K562 (cell line): ENCODE results near the gene JMJD1C. TPM values are rescaled to one million over a fixed set of nuclear protein-coding genes. Genes with fewer than 3 reads are reported as not detected.

Experiments
- ATAC-seq: fragments of 200-7000 bp; cut with Tn5 transposase; 3 replicates; pipeline ENCODE4 v1.9.1; 2020; ENCODE audit warnings: moderate library complexity
- BruUV-seq: library from RNA; stranded (reverse); fragments of 400-500 nt; replicated peaks from 2 replicates; lab custom pipeline; 2021; lab: Mats Ljungman, UMichigan
- CTCF ChIA-PET: fragments of 300-600 bp; formaldehyde crosslinking; extraction: SDS; loops from one replicate; lab custom pipeline; 2021; ENCODE audit warnings: low intra/inter-chr PET ratio; lab: Yijun Ruan, JAX
- POLR2A ChIA-PET: fragments of 300-600, 350-650 bp; sonication (Branson Sonifier 250); formaldehyde crosslinking; extraction: SDS; loops from one replicate; lab custom pipeline; 2021; ENCODE audit warnings: antibody characterized with exemption, inconsistent platforms; lab: Yijun Ruan, JAX
- DNase-seq, 4 experiments: peaks; one replicate each; pipeline versions ENCODE4 v3.0.0 to v3.0.0-alpha.2; 2011 to 2018; ENCODE audit warnings: low spot score in 3 of 4, mixed read lengths in 3 of 4; ENCODE audit errors: extremely low read depth in 1 of 4
- FAIRE-seq: peaks from 2 replicates; lab custom pipeline; 2011; peaks lifted over from hg19 to GRCh38; lab: Jason Lieb, UNC
- H2AFZ ChIP-seq: 2 replicates; pipeline ENCODE4 v1.6.0; 2011; ENCODE audit warnings: low read depth, low read length, control low read depth, inconsistent platforms
- H3K27ac ChIP-seq: fragments of 200-600 bp; 3 replicates; pipeline ENCODE4 v1.8.0; 2011; ENCODE audit warnings: low read depth, mild to moderate bottlenecking, control low read depth, inconsistent platforms, low read length, moderate library complexity, mixed read lengths; ENCODE audit errors: extremely low read depth
- H3K27me3 ChIP-seq, 2 experiments: fragments of 300-600 bp in 1 of 2; 2 replicates in 1 of 2; 3 replicates in 1 of 2; pipeline versions ENCODE4 v1.6.0 to v1.8.0; 2011; ENCODE audit warnings: inconsistent platforms in 2 of 2, low read length in 2 of 2, mild to moderate bottlenecking in 1 of 2, mixed read lengths in 1 of 2, moderate library complexity in 1 of 2; ENCODE audit not compliant: control insufficient read depth in 2 of 2, insufficient read depth in 2 of 2
- H3K36me3 ChIP-seq: fragments of 300-600 bp; 3 replicates; pipeline ENCODE4 v1.8.0; 2011; ENCODE audit warnings: mild to moderate bottlenecking, low read length, inconsistent platforms; ENCODE audit not compliant: control insufficient read depth, insufficient read depth
- H3K4me1 ChIP-seq, 2 experiments: fragments of 200-600 bp in 1 of 2; replicated peaks in 1 of 2; 2 replicates in 1 of 2; 3 replicates in 1 of 2; pipeline versions ENCODE4 v1.5.1 to v1.8.0; 2011; ENCODE audit warnings: inconsistent platforms in 2 of 2, low read length in 2 of 2, mild to moderate bottlenecking in 1 of 2, mixed read lengths in 1 of 2, moderate library complexity in 1 of 2; ENCODE audit not compliant: control insufficient read depth in 2 of 2, insufficient read depth in 2 of 2
- H3K4me2 ChIP-seq: 2 replicates; pipeline ENCODE4 v1.6.1; 2011; ENCODE audit warnings: low read length, control low read depth, inconsistent platforms, mixed read lengths; ENCODE audit not compliant: insufficient read depth
- H3K4me3 ChIP-seq: fragments of 200-600 bp; sonication (generic), shearing (Covaris generic); 2 replicates; pipeline ENCODE4 v1.5.1; 2016; ENCODE audit warnings: control low read depth, inconsistent platforms
- H3K79me2 ChIP-seq: fragments of 200-600 bp; 3 replicates; pipeline ENCODE4 v1.8.0; 2011; ENCODE audit warnings: low read length, inconsistent platforms; ENCODE audit not compliant: control insufficient read depth, insufficient read depth
- H3K9ac ChIP-seq, 2 experiments: 2 replicates each; pipeline versions ENCODE4 v1.6.0 to v1.6.1; 2011; ENCODE audit warnings: low read depth in 2 of 2, low read length in 2 of 2, control low read depth in 1 of 2, inconsistent platforms in 1 of 2, mild to moderate bottlenecking in 1 of 2, mixed read lengths in 1 of 2; ENCODE audit not compliant: insufficient read depth in 1 of 2
- H3K9me1 ChIP-seq: one replicate; pipeline ENCODE4 v1.6.0; 2011; ENCODE audit warnings: inconsistent platforms, mild to moderate bottlenecking, low read length, moderate library complexity; ENCODE audit not compliant: control insufficient read depth, insufficient read depth
- H3K9me3 ChIP-seq: replicated peaks from 2 replicates; pipeline ENCODE4 v1.5.1; 2011; ENCODE audit warnings: low read depth, low read length, inconsistent platforms; ENCODE audit not compliant: control insufficient read depth, insufficient read depth
- H4K20me1 ChIP-seq: replicated peaks from 2 replicates; pipeline ENCODE4 v1.6.1; 2011; ENCODE audit warnings: low read length, inconsistent platforms, mixed read lengths; ENCODE audit not compliant: control insufficient read depth, insufficient read depth
- HDAC1 ChIP-seq, 2 experiments: fragments of 450-650 bp; IDR thresholded peaks; 2 replicates each; pipeline ENCODE4 v1.6.1; 2016 to 2017; ENCODE audit warnings: inconsistent platforms in 1 of 2, mild to moderate bottlenecking in 1 of 2, moderate library complexity in 1 of 2
- KLF6 ChIP-seq: fragments of 250-450 bp; sonication (Bioruptor Pico); IDR thresholded peaks from 2 replicates; pipeline ENCODE4 v1.4.0; 2020; ENCODE audit warnings: mild to moderate bottlenecking, moderate library complexity, borderline replicate concordance
- RBM25 ChIP-seq: fragments of 200-400 bp; formaldehyde crosslinking; IDR thresholded peaks from 2 replicates; pipeline ENCODE4 v1.6.1; 2018; ENCODE audit warnings: low read length, low read depth, moderate library complexity; ENCODE audit not compliant: severe bottlenecking
- ZNF121 ChIP-seq: sonication (generic); formaldehyde crosslinking; conservative IDR thresholded peaks from 2 replicates; pipeline ENCODE4 v1.8.0; 2022; ENCODE audit warnings: missing genetic modification reagents
- in situ Hi-C: fragments of 300-500 bp; cut with MboI; formaldehyde crosslinking; loops from 4 replicates; pipeline ENCODE4 v1.15.0; 2018; ENCODE audit warnings: inconsistent platforms, mixed read lengths
- intact Hi-C: fragments of 100-400 bp; cut with micrococcal nuclease; formaldehyde crosslinking; loops from 2 replicates; pipeline ENCODE4 v1.14.2; 2022
- polyA plus RNA-seq, 8 experiments: library from polyadenylated mRNA; depleted of rRNA in 4 of 8; stranded (reverse) in 5 of 8; unstranded in 3 of 8; fragments of >200 nt; fragmentation: Nextera tagmentation in 2 of 8; fragmentation: Illumina TruSeq in 1 of 8; extraction: Ambion mirVana in 2 of 8; extraction: Trizol in 1 of 8; gene quantifications; 2 replicates each; pipeline versions ENCODE4 v1.2.1 to v1.2.3, GENCODE V29; 2011 to 2014; ENCODE audit warnings: inconsistent platforms in 1 of 8, missing spikeins in 1 of 8
- total RNA-seq, 7 experiments: library from RNA; depleted of rRNA in 6 of 7; stranded (reverse); fragments of >200 nt in 6 of 7; fragmentation: Illumina TruSeq in 2 of 7; extraction: Trizol in 2 of 7; gene quantifications; 2 replicates each; pipeline versions ENCODE4 v1.2.1 to v1.2.3, GENCODE V29; 2011 to 2021; ENCODE audit warnings: low replicate concordance in 1 of 7
- TF ChIP-seq, protein P1 (sequence below): fragments of 450-650 bp; formaldehyde crosslinking; IDR thresholded peaks from 2 replicates; pipeline ENCODE4 v1.4.0; 2022; ENCODE audit warnings: missing genetic modification characterization
- TF ChIP-seq, protein P2 (sequence below): fragments of 450-650 bp; IDR thresholded peaks from 2 replicates; pipeline ENCODE4 v1.6.1; 2016

JMJD1C gene
- total and polyA plus RNA-seq, 9 of the 15 experiments (the other 6 are each of a cell fraction or from before 2014, with no cell fraction given), result 25.3 to 68.0 (median 47.2) TPM

- ChIA-PET CTCF (no interaction called here), POLR2A (interaction anchor here (1.4 kb wide), 1 partner anchor 79 kb away, joined by 6 read pairs; no protein-coding TSS in a partner anchor)
- Histone ChIP-seq H2AFZ (no peak overlapping the region), H3K9ac (no peak overlapping the region), H3K27me3 (no peaks in the 10 kb centered on the region), H3K9me3 (no peaks in the 10 kb centered on the region), H3K4me1 (no peaks in the 10 kb centered on the region), H4K20me1 (no peaks in the 10 kb centered on the region), H3K9me1 (no peaks in the 10 kb centered on the region), H3K4me3 (no peak overlapping the region), H3K4me2 (no peak overlapping the region), H3K27ac (no peak overlapping the region), H3K36me3 (no peaks in the 10 kb centered on the region), H3K79me2 (peaks cover 18% of the 10 kb centered on the region)
- in situ Hi-C loops, result no loop called here
- no peak for FAIRE-seq
- intact Hi-C loops, result no loop called here
- TF ChIP-seq KLF6 (CRISPR knock-in tag) (no peak), RBM25 (peak; percentile 53), HDAC1 (IDR thresholded peaks at IDR 0.05) (no peak), ZNF121 (CRISPR knock-in tag) (peak; percentile 81)
- TF ChIP-seq, protein P1, sequence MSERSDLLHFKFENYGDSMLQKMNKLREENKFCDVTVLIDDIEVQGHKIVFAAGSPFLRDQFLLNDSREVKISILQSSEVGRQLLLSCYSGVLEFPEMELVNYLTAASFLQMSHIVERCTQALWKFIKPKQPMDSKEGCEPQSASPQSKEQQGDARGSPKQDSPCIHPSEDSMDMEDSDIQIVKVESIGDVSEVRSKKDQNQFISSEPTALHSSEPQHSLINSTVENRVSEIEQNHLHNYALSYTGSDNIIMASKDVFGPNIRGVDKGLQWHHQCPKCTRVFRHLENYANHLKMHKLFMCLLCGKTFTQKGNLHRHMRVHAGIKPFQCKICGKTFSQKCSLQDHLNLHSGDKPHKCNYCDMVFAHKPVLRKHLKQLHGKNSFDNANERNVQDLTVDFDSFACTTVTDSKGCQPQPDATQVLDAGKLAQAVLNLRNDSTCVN (CRISPR knock-in tag), result no peak
- TF ChIP-seq, protein P2, sequence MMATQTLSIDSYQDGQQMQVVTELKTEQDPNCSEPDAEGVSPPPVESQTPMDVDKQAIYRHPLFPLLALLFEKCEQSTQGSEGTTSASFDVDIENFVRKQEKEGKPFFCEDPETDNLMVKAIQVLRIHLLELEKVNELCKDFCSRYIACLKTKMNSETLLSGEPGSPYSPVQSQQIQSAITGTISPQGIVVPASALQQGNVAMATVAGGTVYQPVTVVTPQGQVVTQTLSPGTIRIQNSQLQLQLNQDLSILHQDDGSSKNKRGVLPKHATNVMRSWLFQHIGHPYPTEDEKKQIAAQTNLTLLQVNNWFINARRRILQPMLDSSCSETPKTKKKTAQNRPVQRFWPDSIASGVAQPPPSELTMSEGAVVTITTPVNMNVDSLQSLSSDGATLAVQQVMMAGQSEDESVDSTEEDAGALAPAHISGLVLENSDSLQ, result peak; percentile 76
- no TSS peak for BruUV-seq
- no peak for ATAC-seq
- no peak for DNase-seq
Observed at GRCh38 chr10:63346015-63346441, 119.7 kb downstream of the JMJD1C start.
